SK-N-MC (cell line): Measurements from ENCODE around the gene MCM7.

ENCODE experiments used
- EZH2 ChIP-seq: fragments of 200-600 bp; sonication (generic); IDR thresholded peaks from one replicate; pipeline ENCODE4 v1.6.1; 2017; ENCODE audit warnings: antibody characterized with exemption
- POLR2AphosphoS5 ChIP-seq: IDR thresholded peaks from 2 replicates; pipeline ENCODE4 v1.6.1; 2012; ENCODE audit warnings: mild to moderate bottlenecking, low read depth, low read length, borderline replicate concordance

- no peak for TF ChIP-seq EZH2
- no peak for TF ChIP-seq POLR2AphosphoS5
These were observed 34.2 kb downstream of the MCM7 start for GRCh38 chr7:100066953-100067352.
